HepG2 (cell line): ENCODE results near the gene ATP6V0E1. TPM values are rescaled to one million over a fixed set of nuclear protein-coding genes. Genes with fewer than 3 reads are reported as not detected.

Experiments
- ATF7-NPFF ChIP-seq: sonication (generic); formaldehyde crosslinking; IDR thresholded peaks from 2 replicates; pipeline ENCODE4 v1.8.1; 2023; ENCODE audit warnings: mild to moderate bottlenecking, low read depth, missing genetic modification reagents, moderate library complexity
- CCDC6 ChIP-seq: sonication (generic); formaldehyde crosslinking; IDR thresholded peaks from 2 replicates; pipeline ENCODE4 v1.8.1; 2022; ENCODE audit warnings: mild to moderate bottlenecking, missing genetic modification reagents, moderate library complexity
- ELF4 ChIP-seq: sonication (generic); formaldehyde crosslinking; IDR thresholded peaks from 2 replicates; pipeline ENCODE4 v1.5.0; 2020; ENCODE audit warnings: missing genetic modification reagents, mild to moderate bottlenecking, moderate library complexity, borderline replicate concordance
- FOXA3 ChIP-seq: IDR thresholded peaks from 2 replicates; pipeline ENCODE4 v1.6.1; 2016; ENCODE audit warnings: missing genetic modification reagents, missing compliant biosample characterization
- GMEB1 ChIP-seq: sonication (generic); formaldehyde crosslinking; IDR thresholded peaks from 2 replicates; pipeline ENCODE4 v1.5.1; 2020; ENCODE audit warnings: missing genetic modification reagents, mild to moderate bottlenecking, borderline replicate concordance
- HOXA5 ChIP-seq: sonication (generic); formaldehyde crosslinking; IDR thresholded peaks from 2 replicates; pipeline ENCODE4 v1.4.0; 2020; ENCODE audit warnings: missing genetic modification reagents
- PHF20 ChIP-seq: sonication (generic); formaldehyde crosslinking; IDR thresholded peaks from 2 replicates; pipeline ENCODE4 v1.5.0; 2020; ENCODE audit warnings: mild to moderate bottlenecking, missing genetic modification reagents
- TBX2 ChIP-seq: sonication (generic); formaldehyde crosslinking; IDR thresholded peaks from 2 replicates; pipeline ENCODE4 v1.5.0; 2020; ENCODE audit warnings: missing genetic modification reagents, mild to moderate bottlenecking, borderline replicate concordance
- USF2 ChIP-seq, 2 experiments: sonication (generic) in 1 of 2; formaldehyde crosslinking in 1 of 2; IDR thresholded peaks; 2 replicates each; pipeline versions ENCODE4 v1.5.1 to v1.6.1; 2011 to 2020; ENCODE audit warnings: borderline replicate concordance in 1 of 2, low read depth in 1 of 2, low read length in 1 of 2, mild to moderate bottlenecking in 1 of 2, missing genetic modification reagents in 1 of 2, moderate library complexity in 1 of 2
- ZIK1 ChIP-seq: sonication (generic); formaldehyde crosslinking; IDR thresholded peaks from 2 replicates; pipeline ENCODE4 v1.5.0; 2020; ENCODE audit warnings: mild to moderate bottlenecking, low read depth, missing genetic modification reagents, borderline replicate concordance
- ZNF407 ChIP-seq: sonication (generic); formaldehyde crosslinking; IDR thresholded peaks from one replicate; pipeline ENCODE4 v1.5.1; 2020; ENCODE audit warnings: mild to moderate bottlenecking, missing genetic modification reagents; ENCODE audit errors: not compliant biosample characterization
- ZNF414 ChIP-seq: sonication (generic); formaldehyde crosslinking; IDR thresholded peaks from 2 replicates; pipeline ENCODE4 v1.5.0; 2020; ENCODE audit warnings: missing genetic modification reagents
- ZNF782 ChIP-seq: sonication (generic); formaldehyde crosslinking; IDR thresholded peaks from 2 replicates; pipeline ENCODE4 v1.4.0; 2020; ENCODE audit warnings: missing genetic modification reagents, mild to moderate bottlenecking, borderline replicate concordance
- polyA plus RNA-seq, 8 experiments: library from polyadenylated mRNA; depleted of rRNA in 3 of 8; stranded (reverse) in 7 of 8; unstranded in 1 of 8; fragments of >200 nt; fragmentation: Illumina TruSeq in 4 of 8; extraction: Trizol in 4 of 8; gene quantifications; 2 replicates each; pipeline versions ENCODE4 v1.2.1 to v1.2.3, GENCODE V29; 2011 to 2016; ENCODE audit warnings: low read depth in 4 of 8, missing spikeins in 1 of 8, mixed read lengths in 1 of 8; ENCODE audit not compliant: insufficient read depth in 1 of 8
- total RNA-seq, 5 experiments: library from RNA; depleted of rRNA; stranded (reverse); fragments of >200 nt; fragmentation: Illumina TruSeq; extraction: Trizol; gene quantifications; 2 replicates each; pipeline ENCODE4 v1.2.3, GENCODE V29; 2016; ENCODE audit warnings: low read depth in 1 of 5

Gene ATP6V0E1
- total and polyA plus RNA-seq, 2 of the 13 experiments (the other 11 are each of a cell fraction or from before 2014, with no cell fraction given) = 143 to 215 TPM

- TF ChIP-seq ATF7-NPFF (CRISPR knock-in tag) (peak; percentile 75), TBX2 (CRISPR knock-in tag) (peak; percentile 68), ELF4 (CRISPR knock-in tag) (peak; percentile 85; the same call in 1 of the 2 replicates), ZNF414 (CRISPR knock-in tag) (peak; percentile 53; the same call in 1 of the 2 replicates), ZNF407 (CRISPR knock-in tag) (peak; percentile 21), USF2 (IDR thresholded peaks at IDR 0.05; ENCODE audit: low read depth, low read length) (peak; percentile 97), USF2 (CRISPR knock-in tag; IDR thresholded peaks at IDR 0.05; ENCODE audit: borderline replicate concordance) (peak; percentile 100; the same call in 1 of the 2 replicates), CCDC6 (CRISPR knock-in tag) (peak; percentile 58; the same call in 1 of the 2 replicates), FOXA3 (CRISPR knock-in tag) (peak; percentile 88), ZNF782 (CRISPR knock-in tag) (peak; percentile 38; the same call in 1 of the 2 replicates), ZIK1 (CRISPR knock-in tag) (0 out of 2 replicates have a peak, but pooled peaks have one; percentile 45), PHF20 (CRISPR knock-in tag) (peak; percentile 66), HOXA5 (CRISPR knock-in tag) (peak; percentile 72; the same call in 1 of the 2 replicates), GMEB1 (CRISPR knock-in tag) (peak; percentile 91)
These were observed at the start of gene ATP6V0E1 (continued) for GRCh38 chr5:172983542-172984243.
